Superior temporal gyrus (tissue), 1 donor: ENCODE results near the gene NEIL1.

ENCODE experiments used
- DNase-seq: peaks from one replicate; pipeline ENCODE4 v3.0.0-alpha.2; 2016; ENCODE audit errors: extremely low spot score

Gene NEIL1

DNA sequence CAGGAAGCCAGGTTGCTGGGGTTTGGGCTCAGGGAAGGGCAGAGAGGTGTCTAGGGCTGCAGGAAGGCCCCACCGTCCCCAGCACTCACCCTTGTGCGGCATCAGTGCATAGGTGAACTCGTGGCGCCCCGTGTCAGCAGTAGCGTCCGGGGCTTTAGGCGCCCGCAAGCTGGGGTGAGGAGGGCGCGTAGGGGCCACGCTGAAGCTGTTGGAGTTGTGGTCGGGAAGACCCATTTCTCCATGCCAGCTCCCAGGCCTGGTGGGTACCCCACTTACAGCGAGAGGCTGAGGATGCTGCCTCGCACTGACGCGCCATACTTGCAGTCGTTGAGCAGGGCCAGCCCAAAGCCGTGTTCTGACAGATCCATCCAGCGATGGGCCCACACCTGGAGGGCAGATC, 9.7 kb downstream of the NEIL1 start:
- no peak for DNase-seq

DNA sequence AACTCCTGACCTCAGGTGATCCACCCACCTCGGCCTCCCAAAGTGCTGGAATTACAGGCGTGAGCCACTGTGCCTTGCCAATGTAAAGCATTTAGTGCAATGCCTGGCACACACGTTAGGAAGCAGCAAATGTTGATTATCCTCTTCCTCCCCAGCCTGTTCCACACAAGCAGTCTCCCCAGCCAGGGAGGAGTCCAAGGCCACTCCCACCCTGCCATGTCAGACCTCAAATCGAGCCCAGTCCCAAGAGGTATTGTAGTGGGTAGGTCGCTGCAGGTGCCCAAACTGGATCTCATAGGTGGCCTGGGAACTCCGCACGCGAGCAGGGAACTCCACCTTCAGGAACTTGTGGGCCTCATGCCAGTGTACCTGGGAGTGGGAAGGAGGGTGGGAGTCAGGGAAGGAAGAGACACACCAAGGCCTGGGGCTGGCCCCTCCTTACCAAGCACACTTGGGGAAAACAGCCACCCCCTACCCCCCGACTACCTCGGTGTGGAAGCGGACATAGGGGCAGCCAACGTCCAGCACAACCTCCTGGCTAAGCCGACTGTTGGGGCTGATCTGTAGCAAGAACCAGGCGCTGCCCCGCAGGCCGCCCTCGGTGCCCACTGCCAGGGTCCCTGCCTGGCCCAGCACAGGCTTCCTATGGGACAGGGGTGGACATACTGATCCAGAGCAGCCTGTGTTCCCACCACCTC, 11.3 kb downstream of the NEIL1 start:
- DNase-seq: no peak

DNA sequence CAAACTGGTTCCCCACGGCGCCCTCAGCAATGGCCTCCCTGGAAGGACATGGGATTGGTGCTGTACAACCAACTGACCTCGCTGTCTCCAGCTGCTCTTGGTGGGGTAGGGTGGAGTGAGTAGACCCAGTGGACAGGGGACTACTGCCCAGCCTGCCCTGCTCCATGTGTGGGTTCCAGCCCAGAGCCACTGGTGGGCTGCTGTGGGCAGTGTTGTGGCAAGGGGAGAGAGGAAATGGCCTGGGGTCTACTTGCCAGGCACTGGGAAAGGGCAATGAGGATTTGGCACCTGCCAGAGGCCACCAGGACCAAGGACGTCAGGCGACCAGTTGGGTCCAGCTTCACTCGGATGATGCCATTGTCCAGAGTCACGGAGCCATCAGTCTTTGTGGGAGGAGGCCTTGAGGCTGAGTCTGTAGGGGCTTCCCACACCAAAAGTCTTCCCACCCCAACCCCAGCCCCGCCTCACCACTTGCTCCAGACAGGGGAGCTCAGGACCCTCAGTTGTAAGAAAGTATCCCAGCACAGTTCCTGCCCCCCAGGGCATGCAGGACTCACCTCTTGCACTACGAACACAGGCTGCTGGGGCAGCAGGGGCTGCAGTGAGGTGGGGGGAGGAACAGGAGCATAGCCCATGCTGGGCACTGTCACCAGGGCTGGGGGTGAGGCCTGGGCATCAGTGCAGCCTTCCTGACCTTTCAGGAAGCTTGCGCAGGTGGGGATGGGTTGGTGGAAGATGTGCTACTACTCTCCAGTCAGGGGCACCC, 12.1 kb downstream of the NEIL1 start:
- DNase-seq: no peak

DNA sequence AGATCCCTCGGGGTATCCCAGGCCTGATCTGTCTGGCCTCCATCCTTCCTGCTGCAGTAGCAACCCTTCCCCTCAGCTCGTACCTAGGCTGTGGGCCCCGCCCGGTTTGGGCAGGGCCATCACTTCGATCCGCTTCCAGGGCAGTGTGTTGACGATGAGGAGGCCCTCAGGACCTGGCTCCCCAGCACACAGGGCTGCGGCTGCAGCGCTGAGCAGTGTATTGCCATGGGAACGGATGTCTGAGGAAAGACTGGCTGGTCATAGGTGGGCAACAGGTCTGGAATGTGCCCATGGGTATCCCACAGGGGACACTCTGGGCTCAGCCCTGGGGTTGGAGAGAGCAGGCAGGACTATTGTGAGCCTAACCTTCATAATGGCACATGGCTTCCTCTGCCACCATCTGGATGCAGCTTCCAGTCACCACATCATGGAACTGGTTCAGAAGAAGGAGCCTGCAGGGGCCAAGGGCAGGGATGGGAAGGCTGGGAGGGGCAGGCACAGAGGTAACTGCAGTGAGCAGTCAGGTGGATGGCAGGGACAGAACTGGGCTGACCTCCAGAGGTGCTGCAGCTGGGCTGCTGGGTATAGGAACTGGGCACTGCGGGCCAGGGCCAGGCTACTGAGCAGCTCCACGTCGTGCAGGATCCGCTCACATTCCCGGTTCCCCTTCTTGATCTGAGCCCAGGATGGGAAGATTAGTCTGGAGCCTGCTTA, 12.9 kb downstream of the NEIL1 start:
- no peak for DNase-seq

DNA sequence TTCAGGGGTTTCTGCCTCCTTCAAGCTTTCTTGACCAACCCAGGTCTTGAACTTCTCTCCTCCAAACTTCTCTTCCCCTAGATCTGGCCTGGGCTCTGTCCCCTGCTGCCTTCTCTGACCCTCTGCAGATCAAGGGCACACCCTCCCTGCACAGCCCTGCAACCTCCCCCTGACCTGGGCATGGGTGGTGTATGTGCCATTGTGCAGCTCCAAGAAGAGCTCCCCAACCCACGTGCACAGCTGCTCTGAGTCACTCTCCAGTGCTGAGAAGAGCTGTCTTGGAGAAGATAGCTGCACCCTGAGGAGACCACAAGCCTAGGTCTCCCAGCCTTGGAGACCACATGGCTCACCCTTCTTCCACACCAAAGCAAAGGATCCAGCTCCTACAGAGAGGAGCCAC, 13.6 kb downstream of the NEIL1 start:
- DNase-seq: no peak

DNA sequence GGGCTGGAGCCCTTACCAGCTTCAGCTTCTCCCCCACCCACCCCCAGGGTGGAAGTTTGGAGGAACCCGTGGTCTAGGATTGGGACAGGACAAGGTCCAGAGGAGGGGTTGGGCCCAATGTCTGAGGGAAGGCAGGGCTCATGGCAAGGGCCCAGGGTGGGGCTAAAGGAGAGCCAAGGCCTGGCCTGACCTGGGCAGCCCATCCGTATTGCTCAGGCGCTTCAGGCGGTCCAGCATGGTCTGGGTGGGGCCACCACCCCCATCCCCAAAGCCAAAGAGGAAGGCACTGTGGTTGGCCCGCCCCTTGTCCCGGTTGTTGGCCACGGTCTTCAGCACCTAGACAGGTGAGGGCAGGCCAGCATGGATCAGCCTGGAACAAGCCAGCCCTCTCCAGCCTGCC, 14.0 kb downstream of the NEIL1 start:
- DNase-seq: no peak

DNA sequence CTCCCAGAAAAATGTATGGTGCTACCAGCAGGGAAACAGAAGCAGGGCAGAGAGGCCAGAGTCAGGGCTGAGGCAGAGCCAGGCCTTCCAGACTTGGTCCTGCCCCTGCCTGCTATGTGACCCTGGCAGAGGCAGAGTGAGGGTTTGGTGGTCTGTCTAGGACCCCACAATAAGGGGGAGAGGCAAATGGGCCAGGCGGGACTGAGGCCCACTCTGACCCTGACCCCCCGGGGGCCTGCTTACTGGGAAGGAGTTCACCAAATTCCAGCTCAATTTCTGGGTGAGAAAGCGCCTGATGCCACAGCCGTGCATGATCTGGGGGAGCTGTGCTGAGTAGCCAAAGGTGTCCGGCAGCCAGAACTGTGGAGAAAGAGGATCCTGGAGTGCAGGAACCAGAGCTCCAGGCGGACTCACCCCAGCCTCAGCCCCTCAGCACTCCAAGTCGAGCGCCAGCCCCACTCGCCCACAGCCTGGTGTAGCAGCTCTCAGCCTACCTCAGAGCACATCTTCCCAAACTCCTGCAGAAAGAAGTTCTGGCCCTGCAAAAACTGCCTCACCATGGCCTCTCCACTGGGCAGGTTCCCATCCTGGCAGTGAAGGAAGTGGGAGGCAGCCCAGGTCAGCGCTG, 14.6 kb downstream of the NEIL1 start:
- no peak for DNase-seq

DNA sequence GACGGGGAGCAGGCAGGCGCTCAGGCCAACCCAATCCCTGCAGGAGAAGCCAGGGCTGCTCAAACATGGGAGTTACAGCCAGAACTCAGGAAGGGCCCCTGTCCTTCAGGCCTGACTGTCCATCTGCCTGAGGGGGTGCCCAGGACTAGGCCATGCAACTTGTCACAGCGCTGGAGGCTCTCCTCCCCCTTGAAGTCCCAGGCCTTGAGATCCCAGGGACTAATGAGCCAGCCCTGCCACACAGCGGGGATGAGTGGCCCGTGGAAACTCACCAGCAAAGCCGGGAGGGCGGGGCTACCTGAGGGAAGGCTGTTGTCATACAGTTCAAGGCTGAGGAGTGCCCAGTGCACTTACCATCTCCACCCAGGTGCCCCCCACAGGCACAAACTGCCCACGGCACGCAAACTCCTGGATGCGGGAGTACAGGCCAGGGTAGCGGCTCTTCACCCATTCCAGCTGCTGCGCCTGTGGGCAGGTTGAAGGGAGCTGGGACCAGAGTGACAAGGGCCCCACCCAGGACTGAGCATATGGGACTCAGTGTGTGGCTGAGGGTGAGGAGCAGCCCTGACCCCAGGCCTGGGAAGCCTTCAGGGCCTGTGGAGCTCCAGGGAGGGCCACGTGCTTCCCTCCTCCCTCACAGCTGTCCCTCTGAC, 15.3 kb downstream of the NEIL1 start:
- DNase-seq: no peak

DNA sequence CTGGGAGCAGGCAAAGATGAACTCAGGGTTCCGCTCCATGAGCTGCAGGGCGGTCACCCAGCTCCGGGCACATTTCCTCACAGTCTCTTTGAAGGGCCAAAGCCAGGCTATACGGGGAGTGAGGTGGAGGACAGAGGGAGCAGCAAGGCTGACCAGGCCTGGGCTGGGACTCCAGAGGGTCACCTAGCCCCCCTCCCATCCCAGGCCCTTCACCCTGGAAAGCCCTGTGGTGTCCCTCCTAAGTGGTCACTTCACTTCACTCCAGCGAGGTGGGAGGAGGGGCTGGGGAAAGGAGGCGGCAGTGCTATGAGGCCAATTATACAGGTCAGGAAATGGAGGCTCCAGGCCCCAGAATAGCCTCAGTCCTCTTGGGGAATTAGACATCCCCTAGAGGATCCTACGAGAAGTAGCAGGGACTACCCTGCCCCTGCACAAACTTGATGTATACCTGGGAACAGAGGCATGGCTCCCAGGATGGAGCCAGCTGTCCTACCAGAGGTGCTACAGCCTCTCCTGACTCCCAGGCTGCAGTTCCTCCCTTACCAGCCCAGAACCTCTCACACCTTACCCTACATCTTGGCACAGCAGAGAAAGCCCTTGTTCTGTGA, 15.9 kb downstream of the NEIL1 start:
- no peak for DNase-seq

DNA sequence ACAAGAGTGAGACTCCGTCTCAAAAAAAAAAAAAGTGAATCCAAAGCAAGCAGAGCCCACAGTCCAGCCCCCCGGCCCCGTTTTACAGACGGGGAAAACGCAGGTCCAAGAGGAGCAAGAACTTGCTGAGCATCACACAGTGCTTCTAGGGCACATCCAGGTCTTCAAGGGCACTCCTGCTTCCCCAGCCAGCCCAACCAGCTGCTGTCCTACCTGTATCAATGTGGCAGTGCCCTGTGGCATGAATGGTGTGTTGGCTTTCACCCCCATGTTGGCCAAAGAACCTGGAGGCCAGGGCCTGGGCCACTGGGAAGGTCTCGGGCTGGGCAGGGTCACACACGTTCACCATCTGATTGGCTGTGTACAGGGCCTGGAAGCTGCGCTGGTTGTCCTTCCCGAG, 16.9 kb downstream of the NEIL1 start:
- no peak for DNase-seq

DNA sequence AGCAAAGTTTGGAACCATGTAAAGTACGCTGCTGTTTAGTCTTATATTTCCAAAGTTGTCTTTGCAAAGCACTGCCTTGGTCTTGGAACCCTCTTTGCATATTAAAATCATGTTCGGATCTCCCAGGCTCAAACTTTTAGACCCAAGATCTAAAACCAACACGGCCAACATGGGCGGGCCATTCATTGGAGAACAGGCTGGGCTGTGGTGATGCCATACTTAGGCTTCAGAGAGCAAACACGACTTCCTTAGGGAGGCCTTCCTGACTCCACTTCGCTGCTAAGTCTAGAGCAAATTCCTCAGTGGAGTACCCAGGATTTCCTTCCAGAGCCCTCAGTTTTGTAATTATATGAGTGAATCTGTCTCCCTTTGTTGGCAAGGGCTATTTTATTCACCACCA, 18.0 kb downstream of the NEIL1 start:
- no peak for DNase-seq

DNA sequence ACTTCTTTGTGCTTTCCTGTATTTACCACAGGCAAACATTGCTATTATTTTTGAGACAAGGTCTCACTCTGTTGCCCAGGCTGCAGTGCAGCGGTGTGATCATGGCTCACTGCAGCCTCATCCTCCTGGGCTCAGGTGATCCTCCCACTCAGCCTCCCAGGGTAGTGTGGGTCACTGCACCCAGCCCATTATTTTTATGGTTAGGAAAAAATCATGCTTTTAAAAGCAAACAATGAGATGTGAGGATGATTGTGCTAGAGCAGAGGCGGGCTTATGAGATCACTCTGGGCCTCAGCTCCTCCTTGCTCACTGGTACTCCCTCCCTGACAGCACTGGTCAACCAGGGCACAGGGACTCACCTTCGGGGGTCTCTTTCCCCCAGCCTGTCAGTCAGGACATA, 19.3 kb downstream of the NEIL1 start:
- DNase-seq: no peak

DNA sequence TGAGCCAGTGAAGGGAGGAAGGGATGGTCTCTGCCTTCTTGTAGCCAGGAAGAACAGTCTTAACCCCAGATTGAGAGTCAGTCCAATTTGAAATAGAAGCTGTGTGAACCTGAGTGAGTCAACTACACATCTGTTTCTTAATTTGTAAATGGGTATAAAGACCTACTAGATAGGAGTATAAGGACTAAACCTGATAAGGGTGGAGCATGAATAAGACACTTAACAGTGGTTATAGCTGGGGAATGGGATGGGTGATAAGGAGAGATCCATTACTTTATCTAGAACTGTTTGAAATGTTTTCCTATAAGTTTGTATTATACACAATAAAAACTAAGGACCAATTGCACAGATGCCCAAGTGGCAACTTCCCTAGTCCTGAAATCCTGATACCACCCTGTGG, 20.2 kb downstream of the NEIL1 start:
- no peak for DNase-seq

DNA sequence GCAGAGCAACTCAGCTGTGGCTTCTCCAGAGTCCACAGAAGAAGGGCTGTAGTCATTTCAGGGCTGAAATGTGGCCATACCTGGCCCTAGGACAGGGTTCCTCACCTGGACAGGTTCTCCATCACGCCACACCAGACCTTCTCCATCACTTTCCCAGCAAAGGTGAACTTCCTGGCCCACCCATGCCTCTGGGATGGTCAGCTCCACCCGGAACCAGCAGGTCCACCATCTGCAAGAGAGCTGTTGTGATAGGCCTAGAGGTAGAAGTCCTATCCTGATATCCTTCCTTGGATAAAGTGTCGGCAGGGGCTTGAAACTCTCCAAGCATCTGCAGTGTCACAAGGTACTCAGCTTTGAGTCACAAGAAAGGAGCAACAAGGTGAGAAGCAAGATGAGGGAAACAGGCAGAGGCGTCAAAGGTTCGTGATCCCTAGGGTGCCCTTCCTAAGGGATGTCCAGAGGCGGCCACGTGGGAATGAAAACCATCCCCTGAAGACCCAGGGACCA, 20.6 kb downstream of the NEIL1 start:
- DNase-seq: no peak

DNA sequence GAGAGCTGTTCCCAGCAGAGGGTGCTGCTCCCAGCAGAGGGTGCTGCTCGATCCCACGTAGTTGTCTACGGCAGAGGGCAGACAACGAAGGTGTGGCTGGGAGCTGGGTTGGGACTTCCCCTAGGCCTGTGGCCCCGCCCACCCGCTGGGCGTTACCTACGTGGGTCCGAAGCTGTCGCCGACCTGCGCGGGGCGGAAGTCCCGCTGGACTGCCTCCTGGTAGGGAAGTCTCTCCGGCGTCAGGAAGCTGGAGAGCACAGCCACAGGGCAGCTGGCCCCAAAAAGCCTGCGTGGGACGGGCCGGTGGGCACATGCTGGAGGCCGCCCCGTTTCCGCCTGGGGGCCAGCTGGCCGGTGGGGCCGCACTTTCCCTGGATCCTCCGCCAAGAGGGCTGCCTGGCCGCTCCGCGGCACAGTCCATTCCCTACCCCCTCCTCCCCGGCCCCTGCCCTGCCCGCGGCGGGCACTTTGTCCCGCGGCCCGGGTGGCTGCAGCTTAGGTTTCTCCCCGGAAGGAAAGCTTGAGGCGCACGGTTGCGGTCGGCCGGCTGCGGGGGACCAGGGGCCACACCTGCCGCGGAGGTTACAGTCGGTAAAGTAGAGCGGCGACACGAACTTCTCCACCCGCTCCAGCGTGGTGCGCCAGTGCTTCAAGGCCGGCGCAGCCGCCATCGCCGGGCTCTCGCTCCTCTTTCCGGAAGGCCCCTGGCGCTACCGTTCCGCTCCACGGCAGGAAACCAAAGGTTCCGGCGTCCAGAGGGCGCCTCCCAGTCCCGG, 21.3 kb downstream of the NEIL1 start, which contains the start of gene MAN2C1:
Gene MAN2C1, minus strand, starts transcription at position 695 of the 776 bp plus-strand sequence. Its CDS starts 24 bp downstream, at position 671.
- peak; percentile 89 for DNase-seq

DNA sequence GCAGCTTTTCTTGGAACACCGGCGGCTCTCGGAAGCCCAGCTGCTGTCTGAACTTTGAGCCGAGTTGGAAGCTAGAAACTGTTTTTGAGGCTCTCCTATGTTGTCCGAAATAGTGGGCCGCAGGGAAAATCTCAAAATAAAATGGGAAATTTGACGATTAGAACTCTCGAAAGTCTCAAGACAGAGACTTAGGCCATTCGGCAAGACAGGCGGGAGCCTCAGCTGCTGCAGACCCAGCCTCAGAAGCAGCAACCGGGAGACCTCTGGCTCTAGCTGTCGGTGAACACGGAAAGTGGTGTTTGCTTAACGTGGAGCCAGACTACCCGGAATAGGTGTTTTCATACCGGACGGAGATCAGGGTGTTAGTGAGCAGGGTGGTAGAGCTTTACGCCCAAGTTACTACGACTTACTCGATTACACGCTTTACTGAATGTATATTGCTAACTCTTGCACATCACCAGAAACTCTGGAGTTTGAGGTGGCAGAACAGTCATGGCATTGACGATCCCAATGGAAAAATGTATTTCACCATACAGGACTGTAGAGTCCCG, 21.9 kb downstream of the NEIL1 start:
- no peak for DNase-seq

DNA sequence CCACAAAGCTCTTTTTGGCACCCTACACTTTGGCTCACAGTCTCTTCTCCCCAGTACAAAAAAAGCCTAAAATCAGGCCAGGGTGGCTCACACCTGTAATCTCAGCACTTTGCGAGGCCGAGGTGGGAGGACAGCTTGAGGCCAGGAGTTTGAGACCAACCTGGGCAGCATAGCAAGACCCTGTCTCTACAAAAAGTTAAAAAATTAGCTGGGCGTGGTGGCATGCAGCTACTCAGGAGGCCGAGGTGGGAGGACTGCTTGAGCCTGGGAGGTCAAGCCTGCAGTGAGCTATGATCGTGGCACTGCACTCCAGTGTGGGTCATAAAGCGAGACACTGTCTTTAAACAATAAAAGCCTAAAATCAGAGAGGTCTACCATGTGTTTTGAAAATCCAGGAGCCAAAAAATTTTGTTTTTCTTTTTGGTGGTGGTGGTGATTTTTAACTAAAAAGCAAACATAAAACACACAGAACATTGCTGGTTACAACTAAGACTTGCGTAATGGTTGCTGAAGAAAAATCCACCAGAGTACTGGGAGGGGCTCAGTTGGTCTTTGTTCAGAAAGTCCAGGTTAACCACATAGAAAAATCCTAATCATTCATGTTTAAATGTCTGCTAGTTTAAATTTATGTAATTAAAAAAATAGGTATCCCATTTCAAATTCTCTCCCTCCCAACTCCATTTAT, 23.2 kb downstream of the NEIL1 start:
- no peak for DNase-seq

DNA sequence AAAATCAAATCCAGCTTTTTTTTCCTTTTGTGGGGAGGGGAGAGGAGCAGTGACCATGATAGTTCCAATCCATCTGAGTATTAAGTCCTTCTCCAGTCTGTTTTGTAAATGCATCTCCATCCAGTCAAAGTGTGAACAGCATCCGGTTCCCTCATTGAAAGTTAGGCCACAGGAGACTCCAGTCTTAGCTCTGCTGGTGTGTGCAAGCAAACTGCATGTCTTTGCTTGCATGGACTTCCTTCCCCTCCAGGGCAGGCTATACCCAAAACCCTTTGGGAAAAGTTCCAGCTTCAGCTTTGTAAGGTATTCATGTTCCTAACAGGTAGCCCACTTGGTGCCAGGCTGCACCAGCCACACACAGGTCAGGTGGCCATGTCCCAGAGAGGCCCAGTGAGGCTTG, 24.6 kb downstream of the NEIL1 start:
- DNase-seq: no peak

DNA sequence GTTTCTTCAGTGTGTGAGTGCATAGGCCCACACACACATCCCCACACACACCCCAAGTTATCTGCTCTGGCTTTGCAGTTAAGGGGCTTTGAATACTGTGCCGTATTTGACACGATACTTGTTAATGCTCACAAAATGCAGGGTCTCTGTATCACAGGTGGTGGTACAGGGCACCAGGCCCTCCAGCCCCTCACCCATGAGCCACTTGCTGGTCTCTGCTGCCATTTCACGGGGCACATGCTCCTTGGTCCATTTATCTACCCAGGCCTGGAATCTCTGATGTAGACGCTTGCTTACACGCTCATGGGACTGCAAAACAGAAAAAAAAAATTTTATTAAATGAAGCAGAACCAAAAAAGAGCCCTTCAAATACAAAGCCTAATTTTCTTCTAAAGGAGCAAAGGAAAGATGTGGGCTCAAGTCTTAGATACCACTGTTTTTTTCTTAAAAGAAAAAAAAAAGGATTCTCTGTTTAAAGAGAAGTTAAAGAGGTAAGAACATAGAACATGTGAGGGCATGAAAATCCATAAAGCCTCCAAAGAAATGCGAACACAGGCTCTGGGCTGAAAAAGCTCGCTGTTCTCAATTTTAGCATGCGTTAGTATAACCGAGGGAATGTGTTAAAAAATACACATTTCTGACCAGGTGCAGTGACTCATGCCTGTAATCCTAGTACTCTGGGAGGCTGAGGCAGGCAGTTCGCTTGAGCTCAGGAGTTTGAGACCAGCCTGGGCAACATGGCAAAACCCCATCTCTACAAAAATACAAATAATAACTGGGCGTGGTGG, 25.3 kb downstream of the NEIL1 start:
- DNase-seq: no peak
